ENCODE data around the gene TMEM200C. TPM values are rescaled to one million over a fixed set of nuclear protein-coding genes. Genes with fewer than 3 reads are reported as not detected.

TMEM200C gene
- polyA plus RNA-seq (2012; ENCODE audit: missing spikeins): not detected

GRCh38 chr18:5895299-5895875, at the start of gene TMEM200C:
Gene TMEM200C (minus strand): TSS chr18:5895522. CDS start chr18:5892063, 3,459 bp downstream.
- TF ChIP-seq POLR2AphosphoS5 (IDR thresholded peaks at IDR 0.05; ENCODE audit: low read depth, low read length): no peak
- no peak for TF ChIP-seq TAF1 (IDR thresholded peaks at IDR 0.05; ENCODE audit: borderline replicate concordance, low read depth, low read length)
- TF ChIP-seq POLR2A (IDR thresholded peaks at IDR 0.05; ENCODE audit: low read depth, low read length): no peak
- DNase-seq (ENCODE audit: insufficient read length): peak; percentile 52
- FAIRE-seq: no peak

DNA sequence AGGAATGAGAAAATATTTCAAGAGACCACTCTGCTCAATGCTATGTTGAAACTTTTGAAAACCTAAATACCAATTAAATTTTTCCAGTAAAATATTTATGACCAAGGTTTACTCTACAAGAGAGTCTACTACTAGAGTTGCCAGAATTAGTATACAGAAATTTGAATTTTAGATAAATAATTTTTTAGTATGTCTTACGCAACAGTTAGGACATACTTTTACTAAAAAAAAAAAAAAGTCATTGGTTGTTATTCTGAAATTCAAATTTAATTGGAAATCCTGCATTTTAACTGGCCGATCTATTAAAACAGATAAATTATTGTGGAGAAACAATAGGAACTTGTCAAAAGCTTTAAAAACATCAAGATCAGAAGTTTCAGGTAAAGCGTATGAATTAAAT, 49.1 kb upstream of the TMEM200C start:
- no peak for FAIRE-seq

DNA sequence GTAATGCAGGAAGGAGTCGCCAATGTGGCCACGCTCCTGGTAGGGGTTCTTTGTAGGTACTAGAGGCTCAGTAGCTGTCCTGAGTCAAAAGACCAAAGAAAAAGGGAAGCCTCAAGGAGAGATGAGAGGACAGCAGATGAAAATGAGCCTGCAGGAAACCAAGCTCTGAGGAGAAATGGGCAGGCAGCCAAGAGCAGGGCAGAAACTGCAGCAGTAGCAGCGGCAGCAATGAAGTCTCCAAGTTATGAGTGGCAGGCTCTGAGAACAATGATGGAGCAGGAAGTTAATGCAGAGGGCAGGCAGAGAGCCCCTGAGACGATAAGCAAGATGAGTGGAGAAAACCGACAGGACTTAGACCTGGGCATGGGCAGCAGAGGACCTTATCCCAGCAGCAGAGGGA, 48.2 kb upstream of the TMEM200C start:
- no peak for DNase-seq (ENCODE audit: insufficient read length)
- no peak for FAIRE-seq
- TF ChIP-seq POLR2A (IDR thresholded peaks at IDR 0.05; ENCODE audit: low read depth, low read length): no peak

More for the DNA sequence above, 49.1 kb upstream of the TMEM200C start:
- TF ChIP-seq TAF1 (IDR thresholded peaks at IDR 0.05; ENCODE audit: borderline replicate concordance, low read depth, low read length) (no peak), POLR2AphosphoS5 (IDR thresholded peaks at IDR 0.05; ENCODE audit: low read depth, low read length) (no peak), POLR2A (IDR thresholded peaks at IDR 0.05; ENCODE audit: low read depth, low read length) (no peak)
- no peak for DNase-seq (ENCODE audit: insufficient read length)

DNA sequence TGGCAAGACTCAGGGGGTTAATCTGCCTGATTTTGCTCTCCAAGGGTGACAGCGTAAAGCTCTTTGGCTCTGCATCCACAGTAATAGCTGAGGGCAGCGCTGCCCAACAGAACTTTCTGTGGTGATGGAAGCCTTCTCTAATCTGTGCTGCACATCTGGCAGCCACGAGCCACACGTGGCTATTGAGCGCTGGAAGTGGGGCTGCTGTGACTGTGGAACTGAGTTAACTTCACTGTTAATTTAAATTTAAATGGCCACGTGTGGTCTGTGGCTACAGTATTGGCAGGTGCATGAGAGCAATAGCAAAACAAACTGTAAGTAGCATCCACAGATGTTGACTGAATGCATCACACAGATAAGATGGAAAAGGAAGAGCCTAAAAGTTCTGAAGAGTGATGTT, 47.3 kb upstream of the TMEM200C start:
- TF ChIP-seq POLR2AphosphoS5 (IDR thresholded peaks at IDR 0.05; ENCODE audit: low read depth, low read length): no peak
- no peak for TF ChIP-seq TAF1 (IDR thresholded peaks at IDR 0.05; ENCODE audit: borderline replicate concordance, low read depth, low read length)
- no peak for TF ChIP-seq POLR2A (IDR thresholded peaks at IDR 0.05; ENCODE audit: low read depth, low read length)

DNA sequence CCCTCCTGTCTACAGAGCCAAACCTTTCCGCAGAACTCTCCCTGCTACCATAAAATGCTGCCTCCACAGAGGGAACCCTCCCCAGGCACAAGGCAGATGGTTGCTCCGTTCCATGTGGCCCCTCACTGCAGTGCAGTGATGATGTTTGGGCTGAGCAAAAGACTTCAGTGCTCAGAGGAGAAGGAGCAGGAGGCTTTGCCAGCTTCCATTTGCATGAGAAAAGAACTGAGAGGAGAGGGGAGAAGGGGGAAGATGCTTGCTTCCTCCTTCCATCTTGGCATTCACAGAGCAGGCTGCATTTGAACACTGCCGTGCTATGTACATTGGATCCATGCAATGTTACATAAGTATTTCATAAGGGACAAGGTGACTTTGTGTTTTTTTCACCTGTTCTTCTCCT, 46.6 kb upstream of the TMEM200C start:
- TF ChIP-seq POLR2A (IDR thresholded peaks at IDR 0.05; ENCODE audit: low read depth, low read length): no peak
- no peak for TF ChIP-seq TAF1 (IDR thresholded peaks at IDR 0.05; ENCODE audit: borderline replicate concordance, low read depth, low read length)
- DNase-seq (ENCODE audit: insufficient read length) (no peak), FAIRE-seq (no peak)

More for the DNA sequence above, 47.3 kb upstream of the TMEM200C start:
- DNase-seq (ENCODE audit: insufficient read length) (no peak), FAIRE-seq (no peak)

DNA sequence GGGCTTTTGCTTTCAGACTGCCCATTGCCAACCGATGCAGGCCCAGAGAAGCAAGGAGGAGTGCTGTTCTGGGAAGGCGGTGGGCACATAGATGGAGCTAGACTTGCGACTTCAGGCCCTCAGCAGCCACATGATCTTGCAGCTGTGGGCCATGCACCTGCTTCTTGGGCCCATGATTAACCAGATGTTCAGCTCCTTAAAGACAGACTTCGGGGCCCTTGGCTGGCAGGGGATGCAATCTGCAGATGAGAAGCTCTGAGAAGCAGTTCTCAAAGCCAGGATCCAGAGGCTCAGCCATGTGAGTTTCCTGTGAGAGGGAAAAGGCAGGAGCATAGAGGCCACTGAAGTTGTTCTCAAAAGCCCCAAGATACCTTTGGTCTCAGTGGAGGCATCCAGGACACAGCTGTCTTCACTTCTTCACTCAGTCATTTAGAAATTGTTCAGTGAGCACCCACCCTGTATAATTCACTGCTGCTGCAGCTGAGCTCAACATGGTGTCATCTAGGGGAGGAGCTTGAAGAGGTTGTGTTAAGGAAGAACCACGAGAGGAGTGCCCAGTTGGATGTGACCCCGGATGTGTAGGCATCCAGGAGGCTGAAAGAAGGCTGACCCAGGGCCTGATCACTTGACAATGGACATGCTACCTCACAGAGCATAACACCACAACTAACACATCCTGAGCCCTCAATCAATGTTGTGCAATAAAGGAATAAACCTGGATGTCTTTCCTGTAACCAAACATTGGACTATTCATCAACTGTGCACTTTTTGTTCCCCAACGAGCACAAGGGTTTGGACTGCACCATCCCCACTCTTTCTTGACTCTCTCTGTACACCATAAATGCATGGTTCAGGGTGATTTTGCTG, 44.7 kb upstream of the TMEM200C start:
- no peak for TF ChIP-seq TAF1 (IDR thresholded peaks at IDR 0.05; ENCODE audit: borderline replicate concordance, low read depth, low read length)
- no peak for DNase-seq (ENCODE audit: insufficient read length)
- FAIRE-seq: no peak

DNA sequence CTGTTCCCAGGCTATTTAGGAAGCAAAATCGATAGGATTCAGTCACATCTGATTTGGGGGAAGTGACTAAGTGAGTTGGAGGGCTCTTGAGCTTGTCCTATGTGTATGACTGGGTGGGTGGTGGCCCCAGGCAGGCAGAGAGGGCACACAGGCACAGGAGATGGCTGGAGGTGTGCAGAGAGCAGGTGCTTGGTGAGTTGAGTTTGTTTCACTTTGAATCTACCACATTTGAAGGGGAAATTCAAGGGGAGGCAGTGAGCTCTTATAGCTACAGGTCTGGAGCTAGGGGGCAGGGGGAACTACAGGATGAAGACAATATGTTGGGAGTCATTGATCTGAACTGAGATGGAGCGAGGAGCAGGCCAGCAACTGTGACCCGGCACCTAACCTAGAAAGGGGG, 42.5 kb upstream of the TMEM200C start:
- no peak for DNase-seq (ENCODE audit: insufficient read length)
- no peak for FAIRE-seq
- TF ChIP-seq POLR2A (IDR thresholded peaks at IDR 0.05; ENCODE audit: low read depth, low read length) (no peak), POLR2AphosphoS5 (IDR thresholded peaks at IDR 0.05; ENCODE audit: low read depth, low read length) (no peak), TAF1 (IDR thresholded peaks at IDR 0.05; ENCODE audit: borderline replicate concordance, low read depth, low read length) (no peak)

GRCh38 chr18:5937121-5937520, 41.8 kb upstream of the TMEM200C start:
- DNase-seq (ENCODE audit: insufficient read length): no peak
- FAIRE-seq: no peak
- no peak for TF ChIP-seq TAF1 (IDR thresholded peaks at IDR 0.05; ENCODE audit: borderline replicate concordance, low read depth, low read length)
- TF ChIP-seq POLR2A (IDR thresholded peaks at IDR 0.05; ENCODE audit: low read depth, low read length): no peak
- TF ChIP-seq POLR2AphosphoS5 (IDR thresholded peaks at IDR 0.05; ENCODE audit: low read depth, low read length): no peak

DNA sequence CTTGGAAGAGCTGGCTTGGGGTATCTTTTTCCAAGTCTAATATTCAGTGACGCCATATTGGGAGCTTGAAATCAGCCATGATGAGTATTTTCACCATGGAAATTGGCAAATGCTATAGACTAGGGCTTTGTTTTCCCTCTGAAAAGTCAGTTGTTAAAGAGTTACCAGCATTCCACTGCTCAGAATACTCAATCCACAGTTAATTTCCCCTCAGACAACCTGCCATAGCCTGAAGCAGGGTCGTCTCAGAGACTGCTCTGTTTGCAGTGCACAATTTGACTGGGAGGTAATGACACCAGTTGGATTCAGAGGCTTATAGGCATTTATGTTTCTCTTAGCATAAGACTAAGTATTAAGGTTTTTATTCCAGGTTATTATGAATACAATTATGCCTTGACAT, 35.5 kb upstream of the TMEM200C start:
- TF ChIP-seq TAF1 (IDR thresholded peaks at IDR 0.05; ENCODE audit: borderline replicate concordance, low read depth, low read length) (no peak), POLR2A (IDR thresholded peaks at IDR 0.05; ENCODE audit: low read depth, low read length) (no peak), POLR2AphosphoS5 (IDR thresholded peaks at IDR 0.05; ENCODE audit: low read depth, low read length) (no peak)
- FAIRE-seq (no peak), DNase-seq (ENCODE audit: insufficient read length) (no peak)

DNA sequence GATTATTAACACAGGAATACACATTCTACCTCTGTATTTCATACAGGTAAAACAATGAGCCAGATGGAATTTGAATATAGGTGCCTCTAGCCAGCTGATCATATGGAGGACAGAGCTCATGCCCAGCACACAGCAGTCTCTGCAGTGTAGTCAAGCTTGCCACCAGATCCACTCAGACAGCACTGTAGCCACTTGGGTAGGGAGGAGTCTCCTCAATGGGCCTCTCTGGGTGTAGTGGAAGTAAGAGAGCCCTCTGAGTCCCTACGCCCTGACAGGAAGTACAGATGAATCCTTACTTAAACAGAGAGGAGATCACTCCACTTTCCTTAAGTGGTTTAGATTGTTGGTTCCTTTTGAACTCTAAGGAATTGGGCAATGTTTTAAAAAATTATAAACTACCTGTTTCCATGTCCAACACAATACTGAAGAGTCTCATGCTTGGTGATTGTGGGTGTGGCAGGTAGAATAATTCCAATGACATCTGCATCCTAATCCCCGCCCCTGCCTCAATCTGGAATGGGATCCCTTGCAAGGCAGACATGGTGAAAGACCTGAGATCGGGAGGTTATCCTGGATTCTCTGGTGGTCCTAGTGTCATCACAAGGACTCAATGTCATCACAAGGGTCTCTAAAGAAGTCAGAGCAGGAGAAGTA, 23.0 kb upstream of the TMEM200C start:
- FAIRE-seq (no peak), DNase-seq (ENCODE audit: insufficient read length) (no peak)
- TF ChIP-seq TAF1 (IDR thresholded peaks at IDR 0.05; ENCODE audit: borderline replicate concordance, low read depth, low read length) (no peak), POLR2A (IDR thresholded peaks at IDR 0.05; ENCODE audit: low read depth, low read length) (no peak)

- DNase-seq (ENCODE audit: insufficient read length) (no peak), FAIRE-seq (no peak)
- TF ChIP-seq TAF1 (IDR thresholded peaks at IDR 0.05; ENCODE audit: borderline replicate concordance, low read depth, low read length) (no peak), POLR2A (IDR thresholded peaks at IDR 0.05; ENCODE audit: low read depth, low read length) (no peak), POLR2AphosphoS5 (IDR thresholded peaks at IDR 0.05; ENCODE audit: low read depth, low read length) (no peak)
These were observed 19.6 kb upstream of the TMEM200C start for GRCh38 chr18:5914951-5915350.

DNA sequence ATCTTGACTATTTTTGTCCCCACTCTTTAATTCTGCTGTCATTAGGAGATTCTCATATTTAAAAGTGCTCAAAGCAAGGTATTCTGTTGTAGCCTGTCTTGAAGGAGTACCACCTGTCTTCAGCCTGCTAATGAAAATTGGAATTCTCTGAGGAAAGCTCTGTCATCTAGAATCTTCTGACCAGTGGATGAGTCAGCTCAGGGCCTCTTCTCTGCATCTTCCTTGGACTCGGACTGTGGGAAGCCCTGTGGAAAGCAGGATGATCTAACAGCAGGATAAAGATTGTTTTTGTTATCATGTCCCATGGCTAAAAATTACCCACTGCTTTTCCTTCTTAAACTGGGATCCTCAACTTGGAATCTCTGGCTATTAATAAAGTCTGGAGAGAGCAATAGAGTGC, 18.7 kb upstream of the TMEM200C start:
- TF ChIP-seq POLR2AphosphoS5 (IDR thresholded peaks at IDR 0.05; ENCODE audit: low read depth, low read length) (no peak), TAF1 (IDR thresholded peaks at IDR 0.05; ENCODE audit: borderline replicate concordance, low read depth, low read length) (no peak), POLR2A (IDR thresholded peaks at IDR 0.05; ENCODE audit: low read depth, low read length) (no peak)
- DNase-seq (ENCODE audit: insufficient read length): no peak
- FAIRE-seq: no peak
